ENCODE measurements around the gene SETD2.
"Not testable (repeated sequence)": the region's sequence is repeated elsewhere in the genome, so short reads cannot be mapped to it uniquely, and the experiment has no call there.

Gene SETD2, protein sequence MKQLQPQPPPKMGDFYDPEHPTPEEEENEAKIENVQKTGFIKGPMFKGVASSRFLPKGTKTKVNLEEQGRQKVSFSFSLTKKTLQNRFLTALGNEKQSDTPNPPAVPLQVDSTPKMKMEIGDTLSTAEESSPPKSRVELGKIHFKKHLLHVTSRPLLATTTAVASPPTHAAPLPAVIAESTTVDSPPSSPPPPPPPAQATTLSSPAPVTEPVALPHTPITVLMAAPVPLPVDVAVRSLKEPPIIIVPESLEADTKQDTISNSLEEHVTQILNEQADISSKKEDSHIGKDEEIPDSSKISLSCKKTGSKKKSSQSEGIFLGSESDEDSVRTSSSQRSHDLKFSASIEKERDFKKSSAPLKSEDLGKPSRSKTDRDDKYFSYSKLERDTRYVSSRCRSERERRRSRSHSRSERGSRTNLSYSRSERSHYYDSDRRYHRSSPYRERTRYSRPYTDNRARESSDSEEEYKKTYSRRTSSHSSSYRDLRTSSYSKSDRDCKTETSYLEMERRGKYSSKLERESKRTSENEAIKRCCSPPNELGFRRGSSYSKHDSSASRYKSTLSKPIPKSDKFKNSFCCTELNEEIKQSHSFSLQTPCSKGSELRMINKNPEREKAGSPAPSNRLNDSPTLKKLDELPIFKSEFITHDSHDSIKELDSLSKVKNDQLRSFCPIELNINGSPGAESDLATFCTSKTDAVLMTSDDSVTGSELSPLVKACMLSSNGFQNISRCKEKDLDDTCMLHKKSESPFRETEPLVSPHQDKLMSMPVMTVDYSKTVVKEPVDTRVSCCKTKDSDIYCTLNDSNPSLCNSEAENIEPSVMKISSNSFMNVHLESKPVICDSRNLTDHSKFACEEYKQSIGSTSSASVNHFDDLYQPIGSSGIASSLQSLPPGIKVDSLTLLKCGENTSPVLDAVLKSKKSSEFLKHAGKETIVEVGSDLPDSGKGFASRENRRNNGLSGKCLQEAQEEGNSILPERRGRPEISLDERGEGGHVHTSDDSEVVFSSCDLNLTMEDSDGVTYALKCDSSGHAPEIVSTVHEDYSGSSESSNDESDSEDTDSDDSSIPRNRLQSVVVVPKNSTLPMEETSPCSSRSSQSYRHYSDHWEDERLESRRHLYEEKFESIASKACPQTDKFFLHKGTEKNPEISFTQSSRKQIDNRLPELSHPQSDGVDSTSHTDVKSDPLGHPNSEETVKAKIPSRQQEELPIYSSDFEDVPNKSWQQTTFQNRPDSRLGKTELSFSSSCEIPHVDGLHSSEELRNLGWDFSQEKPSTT (N-terminal part only)

GRCh38 chr3:47164007-47164881 is at the start of gene SETD2:
TSS of gene SETD2 (minus strand) at chr3:47164113. CDS start at chr3:47163924, 189 bp downstream.
- DNase-seq (ENCODE audit: low read depth, low spot score) = peak; percentile 68

GRCh38 chr3:47210863-47211405 is 47.0 kb upstream of the SETD2 start:
- DNase-seq (ENCODE audit: low read depth, low spot score) = no peak

DNA sequence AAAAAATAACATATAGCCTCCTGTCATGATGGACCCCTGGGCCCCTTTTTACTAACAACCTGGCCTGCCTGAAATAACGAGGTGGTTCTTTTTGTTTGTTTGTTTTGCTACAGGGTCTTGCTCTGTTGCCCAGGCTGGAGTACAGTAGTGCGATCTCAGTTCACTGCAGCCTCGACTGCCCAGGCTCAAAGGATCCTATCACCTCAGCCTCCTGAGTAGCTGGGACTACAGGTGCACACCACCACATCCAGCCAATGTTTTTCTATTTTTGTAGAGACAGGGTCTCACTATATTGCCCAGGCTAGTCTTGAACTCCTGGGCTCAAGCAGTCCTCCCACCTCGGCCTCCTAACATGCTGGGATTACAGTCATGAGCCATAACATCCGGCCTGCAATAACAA is 42.1 kb upstream of the SETD2 start:
- DNase-seq (ENCODE audit: low read depth, low spot score) = not testable (repeated sequence)

DNA sequence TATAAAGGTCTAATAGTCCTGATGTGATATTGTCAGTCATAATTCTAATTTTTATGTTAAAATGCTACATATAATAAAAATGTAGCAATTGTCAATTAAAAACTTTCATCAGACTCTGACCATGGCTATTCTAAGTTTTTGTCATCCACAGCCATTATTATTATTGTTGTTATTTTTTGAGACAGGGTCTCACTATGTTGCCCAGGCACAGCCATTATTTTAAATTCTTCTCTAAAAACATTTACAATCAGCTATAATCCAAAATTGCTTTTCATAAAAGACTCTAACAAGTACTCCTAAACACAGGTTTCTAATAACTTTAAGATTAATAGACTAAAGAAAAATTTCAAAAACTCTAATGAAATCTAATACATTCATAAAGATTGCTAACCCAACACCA is 41.0 kb upstream of the SETD2 start:
- no peak for DNase-seq (ENCODE audit: low read depth, low spot score)

DNA sequence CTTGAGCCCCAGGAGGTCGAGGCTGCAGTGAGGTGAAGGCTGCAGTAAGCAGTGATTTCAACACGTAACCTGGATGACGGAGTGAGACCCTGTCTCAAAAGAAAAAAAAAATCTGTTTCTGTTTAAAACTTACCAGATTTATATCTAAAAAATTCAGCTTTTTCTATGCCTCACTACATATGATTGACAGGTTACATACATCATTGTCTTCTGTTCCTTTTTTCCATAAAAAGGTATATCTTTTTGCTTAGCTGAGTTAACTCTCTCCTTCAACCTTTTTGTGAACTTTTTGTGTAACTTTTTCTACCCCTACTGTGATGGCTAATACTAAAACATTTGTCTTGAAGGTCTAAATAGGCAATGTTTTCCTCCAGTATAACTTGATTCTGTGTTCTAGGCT is 38.6 kb upstream of the SETD2 start:
- DNase-seq (ENCODE audit: low read depth, low spot score) = no peak

DNA sequence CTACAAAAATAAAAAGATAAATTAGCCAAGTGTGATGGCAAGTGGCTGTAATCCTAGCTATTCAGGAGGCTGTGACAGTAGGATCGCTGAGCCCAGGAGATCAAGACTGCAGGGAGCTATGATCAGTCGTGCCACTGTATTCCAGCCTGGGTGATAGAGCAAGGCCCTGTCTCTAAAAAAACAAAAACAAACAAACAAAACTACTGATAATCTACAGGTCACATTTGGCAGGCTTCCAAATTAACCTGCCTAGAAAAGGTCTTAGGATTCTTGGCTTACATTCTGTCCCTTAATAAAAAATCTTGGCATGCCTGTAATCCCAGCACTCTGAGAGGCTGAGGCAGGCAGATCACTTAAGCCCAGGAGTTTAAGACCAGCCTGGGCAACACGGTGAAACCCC is 33.4 kb upstream of the SETD2 start:
- no peak for DNase-seq (ENCODE audit: low read depth, low spot score)

GRCh38 chr3:47194994-47195393 is 31.1 kb upstream of the SETD2 start:
- no peak for DNase-seq (ENCODE audit: low read depth, low spot score)

DNA sequence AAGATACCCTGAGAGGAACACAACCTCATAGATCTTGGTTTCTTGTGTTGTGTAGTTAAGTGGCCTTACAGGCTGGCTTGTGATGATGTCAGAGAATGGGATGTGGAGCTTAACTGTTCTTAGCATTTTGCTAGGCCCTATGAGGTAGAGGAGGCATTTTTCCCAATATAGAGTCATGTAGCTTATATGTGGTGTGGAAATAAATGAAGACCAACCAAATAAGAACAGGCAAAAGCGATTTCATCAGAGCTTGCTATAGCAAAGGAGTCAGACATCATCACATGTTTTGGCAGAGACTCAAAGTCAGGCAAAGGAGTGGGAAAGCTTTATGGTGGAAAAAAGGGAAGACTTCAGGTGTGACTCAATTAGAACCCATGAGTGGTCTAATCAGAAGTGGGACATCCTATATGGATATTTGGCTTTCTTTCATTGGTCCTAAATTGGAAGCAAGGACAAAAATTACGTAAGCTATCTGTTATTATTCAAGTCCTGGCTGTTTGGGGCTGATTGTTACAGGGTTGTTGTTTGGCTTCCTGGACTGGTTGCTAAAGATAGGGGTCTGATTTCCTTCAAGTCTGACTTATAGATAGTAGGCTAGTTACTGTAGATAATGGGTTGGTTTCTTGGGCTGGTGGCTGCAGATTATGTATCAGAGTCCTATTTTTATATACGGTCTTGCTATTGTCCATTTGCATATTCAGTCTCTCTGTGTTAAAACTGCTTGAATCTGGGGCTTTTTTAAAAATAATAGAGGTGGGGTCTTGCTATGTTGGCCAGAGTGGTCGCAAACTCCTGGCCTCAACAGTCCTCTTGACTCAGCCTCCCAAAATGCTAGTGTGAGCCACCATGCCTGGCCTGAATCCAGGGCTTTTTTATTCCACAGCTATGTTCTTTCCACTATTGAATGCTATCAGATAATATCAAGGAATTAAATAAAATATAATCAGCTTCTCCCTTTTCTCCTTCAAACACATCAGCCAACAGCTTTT is 30.3 kb upstream of the SETD2 start:
- DNase-seq (ENCODE audit: low read depth, low spot score) = no peak

DNA sequence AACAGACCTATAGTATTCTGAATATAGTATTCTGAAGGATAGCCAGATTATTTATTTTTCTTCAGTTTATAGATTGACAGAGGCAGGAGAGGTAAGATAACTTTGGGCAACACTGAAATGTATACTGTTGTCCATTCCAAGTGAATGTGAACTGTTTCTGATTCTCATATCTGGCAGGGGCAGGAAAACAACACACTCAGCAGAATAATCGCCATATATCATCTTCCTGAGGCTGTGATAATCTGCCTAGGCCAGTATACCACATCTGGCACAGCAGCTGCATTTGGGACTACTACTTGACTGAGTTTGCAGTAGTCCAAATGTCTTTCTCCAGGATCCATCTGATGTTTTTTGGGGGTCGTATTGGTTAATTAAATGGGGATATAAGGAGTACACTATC is 22.4 kb upstream of the SETD2 start:
- DNase-seq (ENCODE audit: low read depth, low spot score) = no peak

DNA sequence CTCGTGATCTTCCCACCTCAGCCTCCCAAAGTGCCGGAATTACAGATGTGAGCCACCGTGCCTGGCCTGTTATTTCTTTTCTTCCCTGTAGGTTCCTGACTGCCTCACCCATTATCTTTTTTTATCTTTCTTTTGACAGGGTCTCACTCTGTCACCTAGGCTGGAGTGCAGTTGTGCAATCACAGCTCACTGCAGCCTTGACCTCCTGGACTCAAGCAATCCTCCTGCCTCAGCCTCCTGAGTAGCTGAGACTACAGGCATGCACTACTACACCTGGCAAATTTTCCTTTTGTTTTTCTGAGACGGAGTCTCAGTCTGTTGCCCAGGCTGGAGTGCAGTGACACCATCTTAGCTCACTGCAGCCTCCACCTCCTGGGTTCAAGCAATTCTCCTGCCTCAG is 17.8 kb upstream of the SETD2 start:
- not testable (repeated sequence) for DNase-seq (ENCODE audit: low read depth, low spot score)

DNA sequence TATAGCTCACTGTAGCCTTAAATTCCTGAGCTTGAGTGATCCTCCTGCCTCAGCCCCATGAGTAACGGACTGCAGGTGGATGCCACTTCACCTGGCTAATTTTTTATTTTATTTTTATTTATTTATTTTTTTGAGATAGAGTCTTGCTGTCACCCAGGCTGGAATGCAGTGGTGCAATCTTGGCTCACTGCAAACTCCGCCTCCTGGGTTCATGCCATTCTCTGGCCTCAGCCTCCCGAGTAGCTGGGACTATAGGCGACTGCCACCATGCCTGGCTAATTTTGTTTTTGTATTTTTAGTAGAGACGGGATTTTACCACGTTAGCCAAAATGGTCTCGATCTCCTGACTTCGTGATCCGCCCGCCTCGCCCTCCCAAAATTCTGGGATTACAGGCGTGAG is 16.1 kb upstream of the SETD2 start:
- DNase-seq (ENCODE audit: low read depth, low spot score) = not testable (repeated sequence)

GRCh38 chr3:47176582-47176981 is 12.7 kb upstream of the SETD2 start:
- no peak for DNase-seq (ENCODE audit: low read depth, low spot score)

DNA sequence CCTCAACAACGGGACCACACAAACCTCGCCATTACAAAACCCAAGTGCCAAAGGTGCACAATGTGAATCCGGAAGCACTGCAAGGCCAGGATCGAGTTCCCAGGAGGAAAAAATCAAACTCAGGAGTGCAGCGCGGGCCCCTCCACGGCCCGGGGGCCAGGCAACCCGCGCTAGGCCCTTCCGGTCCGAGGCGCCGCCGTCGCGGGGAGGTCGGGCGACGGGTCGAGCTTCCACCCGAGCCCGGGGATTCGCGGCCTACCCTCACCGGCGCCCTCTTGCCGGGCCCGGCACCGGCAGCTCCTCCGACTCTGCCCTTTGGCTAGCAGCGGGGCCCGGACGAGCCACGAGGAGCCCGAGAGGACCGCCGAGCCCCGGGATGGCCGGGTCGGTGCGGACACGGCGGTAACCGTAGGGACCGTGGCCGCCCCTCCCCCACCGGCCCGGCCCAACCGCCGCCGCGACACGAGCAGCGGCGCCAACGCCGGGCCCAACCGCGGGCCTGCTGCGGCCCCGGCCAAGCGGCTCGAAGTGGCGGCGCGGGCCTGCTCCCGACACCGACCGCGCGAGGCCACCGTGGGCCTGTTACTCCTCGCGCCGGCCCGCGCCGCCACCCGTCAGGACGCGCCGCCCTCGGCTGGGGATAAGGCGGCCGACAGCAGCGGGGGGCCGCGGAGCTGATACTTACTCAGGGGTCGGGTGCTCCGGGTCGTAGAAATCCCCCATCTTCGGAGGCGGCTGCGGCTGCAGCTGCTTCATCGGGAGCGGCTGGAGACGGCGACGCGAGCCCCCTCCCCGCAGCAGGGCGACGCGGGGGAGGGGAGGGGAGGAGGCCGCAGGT is 525 bp downstream of the SETD2 start:
- peak; percentile 17 for DNase-seq (ENCODE audit: low read depth, low spot score)

- no peak for DNase-seq (ENCODE audit: low read depth, low spot score)
These were observed 1.2 kb downstream of the SETD2 start for GRCh38 chr3:47162697-47163168.

DNA sequence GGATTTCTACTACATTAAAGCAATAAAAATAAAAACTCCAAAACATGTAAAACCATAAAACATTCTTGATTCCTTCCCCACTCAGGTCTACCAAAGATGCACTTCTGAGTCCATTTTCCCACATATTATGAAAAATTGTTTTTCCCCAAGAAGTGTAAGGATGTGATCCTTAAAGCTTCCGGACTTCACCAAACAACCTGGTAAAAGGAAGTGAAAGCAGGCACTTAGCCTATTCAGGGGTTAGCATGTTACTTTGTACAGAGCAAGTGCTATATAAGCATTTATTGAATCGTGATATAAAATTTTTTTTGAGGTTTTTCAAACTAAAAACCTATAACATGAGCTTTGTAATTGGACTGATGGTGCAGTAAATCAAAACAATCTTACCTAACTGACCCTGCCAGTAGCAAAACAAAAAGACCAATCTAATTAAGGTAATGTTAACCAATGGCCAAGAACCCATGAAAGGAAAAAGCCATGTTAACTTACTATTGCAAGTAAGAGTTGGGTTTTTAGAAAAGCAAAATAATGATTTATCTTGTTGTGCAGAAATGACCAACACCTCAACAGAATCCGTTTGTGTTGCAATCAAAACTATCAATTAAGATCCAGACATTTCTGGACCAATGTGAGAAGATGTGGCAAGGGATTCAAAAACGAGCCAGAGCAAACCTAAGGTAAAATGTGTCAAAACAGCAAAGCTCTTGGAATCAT is 1.8 kb downstream of the SETD2 start:
- DNase-seq (ENCODE audit: low read depth, low spot score) = no peak

DNA sequence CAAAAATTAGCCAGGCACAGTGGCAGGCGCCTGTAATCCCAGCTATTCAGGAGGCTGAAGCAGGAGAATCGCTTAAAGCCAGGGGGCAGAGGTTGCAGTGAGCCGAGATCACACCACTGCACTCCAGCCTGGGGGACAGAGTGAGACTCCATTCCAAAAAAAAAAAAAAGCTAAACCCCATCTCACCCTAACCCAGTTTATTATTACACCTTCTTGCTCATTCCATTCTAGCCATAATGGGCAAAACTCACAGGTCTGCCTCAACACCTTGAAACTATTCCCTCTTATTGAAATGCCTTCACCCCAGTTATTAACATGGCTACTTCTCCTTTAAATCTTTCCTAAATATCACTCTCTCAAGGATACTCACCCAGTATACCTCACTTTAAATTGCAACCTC is 4.1 kb downstream of the SETD2 start:
- no peak for DNase-seq (ENCODE audit: low read depth, low spot score)

GRCh38 chr3:47158208-47158607 is 5.7 kb downstream of the SETD2 start:
- no peak for DNase-seq (ENCODE audit: low read depth, low spot score)

- DNase-seq (ENCODE audit: low read depth, low spot score) = no peak
These were observed 7.5 kb downstream of the SETD2 start for GRCh38 chr3:47156396-47156795.

All from activated CD4-positive, CD25-positive, alpha-beta regulatory T cell treated with anti-CD3 and anti-CD28 coated beads, Interleukin-2, amount 50 U/mL, for 16 hours (primary cell).